H1 (cell line): ENCODE data around the gene TYRO3. TPM values are rescaled to one million over a fixed set of nuclear protein-coding genes. Genes with fewer than 3 reads are reported as not detected.
A peak's percentile ranks its signal among the peaks of the same experiment; 100 is the strongest.

Source experiments
- SIN3A ChIP-seq, 2 experiments: IDR thresholded peaks in 1 of 2; conservative IDR thresholded peaks in 1 of 2; 2 replicates each; pipeline ENCODE4 v1.6.1; 2011 to 2012; ENCODE audit warnings: low read length in 2 of 2, improper control_type of control experiment in 1 of 2, low read depth in 1 of 2, mild to moderate bottlenecking in 1 of 2
- TBP ChIP-seq: IDR thresholded peaks from 2 replicates; pipeline ENCODE4 v1.6.1; 2011; ENCODE audit warnings: low read depth, low read length, improper control_type of control experiment
- YY1 ChIP-seq: IDR thresholded peaks from 2 replicates; pipeline ENCODE4 v1.6.1; 2011; ENCODE audit warnings: low read depth, mild to moderate bottlenecking, low read length
- polyA plus RNA-seq, 7 experiments: library from polyadenylated mRNA; depleted of rRNA in 3 of 7; stranded (reverse) in 5 of 7; unstranded in 2 of 7; fragments of >200 nt in 5 of 7; fragments of 200-250 nt in 2 of 7; gene quantifications; 1 replicate in 5 of 7; 2 replicates in 1 of 7; 4 replicates in 1 of 7; pipeline versions ENCODE4 v1.2.1 to v1.2.3, GENCODE V29; 2011 to 2013; ENCODE audit warnings: missing spikeins in 2 of 7, mixed read lengths in 2 of 7
- total RNA-seq: library from RNA; stranded (reverse); fragmentation: NEBNext Ultra II Directional; extraction: Animal tissue kit (Norgen Biotek cat#: 25700); gene quantifications from 2 replicates; pipeline ENCODE4 v1.2.1, GENCODE V29; 2021
- TF ChIP-seq, protein P1 (sequence below): fragments of 300-600 bp; sonication (generic); IDR thresholded peaks from 2 replicates; pipeline ENCODE4 v1.7.1; 2012; ENCODE audit warnings: low read length, moderate library complexity, mild to moderate bottlenecking, inconsistent platforms; ENCODE audit not compliant: insufficient replicate concordance
- TF ChIP-seq, protein P2 (sequence below): IDR thresholded peaks from 2 replicates; pipeline ENCODE4 v1.6.1; 2012; ENCODE audit warnings: low read length, inconsistent platforms

TYRO3 gene
- total and polyA plus RNA-seq, 2 of the 8 experiments (the other 6 are each of a cell fraction or from before 2014, with no cell fraction given) = 82.7 to 98.8 TPM

DNA sequence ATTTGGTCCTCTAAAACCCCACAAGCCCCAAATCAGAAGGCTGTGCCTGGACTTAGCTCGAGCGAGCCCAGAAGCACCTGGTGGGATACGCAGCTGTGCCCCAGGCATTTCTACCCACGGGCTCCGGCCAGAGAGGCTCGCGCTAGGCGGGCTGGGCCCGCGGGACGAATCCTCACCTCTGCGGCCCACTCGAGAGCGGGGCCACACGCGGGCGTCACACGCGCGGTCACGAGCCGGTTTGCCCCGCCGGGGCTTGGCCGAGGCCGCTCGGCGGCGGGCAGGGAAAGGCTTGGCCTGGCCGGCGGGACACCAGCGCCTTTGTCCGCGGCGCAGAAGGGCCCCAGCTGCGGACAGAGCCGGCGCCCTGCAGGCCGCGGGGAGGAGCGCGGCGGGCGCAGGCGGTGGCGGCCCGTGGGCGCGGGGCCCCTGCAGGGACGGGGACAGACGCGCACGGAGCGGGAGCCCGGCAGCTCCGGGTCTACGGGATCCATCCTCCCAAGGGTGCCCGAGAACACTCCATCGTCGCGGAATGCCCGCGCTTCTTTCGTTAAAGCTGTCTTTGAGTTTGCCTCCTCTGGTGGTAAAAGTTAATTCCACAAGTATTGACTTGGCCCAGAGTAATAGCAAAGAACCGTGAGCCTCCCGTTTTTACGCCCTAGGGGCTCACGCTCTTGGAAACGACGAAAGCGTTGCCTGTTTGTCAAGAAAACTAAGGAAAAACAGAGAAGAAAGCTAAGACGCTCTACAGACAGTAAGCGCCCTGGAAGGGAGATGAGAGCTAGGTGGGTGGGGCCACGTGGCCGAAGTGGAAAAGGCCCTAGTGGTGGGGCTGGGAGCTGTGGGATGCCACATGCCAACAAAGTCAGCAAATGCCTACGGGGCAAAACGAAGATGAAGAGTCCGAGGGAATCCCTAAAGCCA, 26.4 kb downstream of the TYRO3 start (continued):
- TF ChIP-seq SIN3A (conservative IDR thresholded peaks at IDR 0.05 in 1 of 2, IDR thresholded peaks at IDR 0.05 in 1 of 2; ENCODE audit: low read depth in 1 of 2, low read length in 2 of 2) (no peak), YY1 (no peak), TBP (peak; percentile 34; the same call in 1 of the 2 replicates)
- TF ChIP-seq, protein P1, sequence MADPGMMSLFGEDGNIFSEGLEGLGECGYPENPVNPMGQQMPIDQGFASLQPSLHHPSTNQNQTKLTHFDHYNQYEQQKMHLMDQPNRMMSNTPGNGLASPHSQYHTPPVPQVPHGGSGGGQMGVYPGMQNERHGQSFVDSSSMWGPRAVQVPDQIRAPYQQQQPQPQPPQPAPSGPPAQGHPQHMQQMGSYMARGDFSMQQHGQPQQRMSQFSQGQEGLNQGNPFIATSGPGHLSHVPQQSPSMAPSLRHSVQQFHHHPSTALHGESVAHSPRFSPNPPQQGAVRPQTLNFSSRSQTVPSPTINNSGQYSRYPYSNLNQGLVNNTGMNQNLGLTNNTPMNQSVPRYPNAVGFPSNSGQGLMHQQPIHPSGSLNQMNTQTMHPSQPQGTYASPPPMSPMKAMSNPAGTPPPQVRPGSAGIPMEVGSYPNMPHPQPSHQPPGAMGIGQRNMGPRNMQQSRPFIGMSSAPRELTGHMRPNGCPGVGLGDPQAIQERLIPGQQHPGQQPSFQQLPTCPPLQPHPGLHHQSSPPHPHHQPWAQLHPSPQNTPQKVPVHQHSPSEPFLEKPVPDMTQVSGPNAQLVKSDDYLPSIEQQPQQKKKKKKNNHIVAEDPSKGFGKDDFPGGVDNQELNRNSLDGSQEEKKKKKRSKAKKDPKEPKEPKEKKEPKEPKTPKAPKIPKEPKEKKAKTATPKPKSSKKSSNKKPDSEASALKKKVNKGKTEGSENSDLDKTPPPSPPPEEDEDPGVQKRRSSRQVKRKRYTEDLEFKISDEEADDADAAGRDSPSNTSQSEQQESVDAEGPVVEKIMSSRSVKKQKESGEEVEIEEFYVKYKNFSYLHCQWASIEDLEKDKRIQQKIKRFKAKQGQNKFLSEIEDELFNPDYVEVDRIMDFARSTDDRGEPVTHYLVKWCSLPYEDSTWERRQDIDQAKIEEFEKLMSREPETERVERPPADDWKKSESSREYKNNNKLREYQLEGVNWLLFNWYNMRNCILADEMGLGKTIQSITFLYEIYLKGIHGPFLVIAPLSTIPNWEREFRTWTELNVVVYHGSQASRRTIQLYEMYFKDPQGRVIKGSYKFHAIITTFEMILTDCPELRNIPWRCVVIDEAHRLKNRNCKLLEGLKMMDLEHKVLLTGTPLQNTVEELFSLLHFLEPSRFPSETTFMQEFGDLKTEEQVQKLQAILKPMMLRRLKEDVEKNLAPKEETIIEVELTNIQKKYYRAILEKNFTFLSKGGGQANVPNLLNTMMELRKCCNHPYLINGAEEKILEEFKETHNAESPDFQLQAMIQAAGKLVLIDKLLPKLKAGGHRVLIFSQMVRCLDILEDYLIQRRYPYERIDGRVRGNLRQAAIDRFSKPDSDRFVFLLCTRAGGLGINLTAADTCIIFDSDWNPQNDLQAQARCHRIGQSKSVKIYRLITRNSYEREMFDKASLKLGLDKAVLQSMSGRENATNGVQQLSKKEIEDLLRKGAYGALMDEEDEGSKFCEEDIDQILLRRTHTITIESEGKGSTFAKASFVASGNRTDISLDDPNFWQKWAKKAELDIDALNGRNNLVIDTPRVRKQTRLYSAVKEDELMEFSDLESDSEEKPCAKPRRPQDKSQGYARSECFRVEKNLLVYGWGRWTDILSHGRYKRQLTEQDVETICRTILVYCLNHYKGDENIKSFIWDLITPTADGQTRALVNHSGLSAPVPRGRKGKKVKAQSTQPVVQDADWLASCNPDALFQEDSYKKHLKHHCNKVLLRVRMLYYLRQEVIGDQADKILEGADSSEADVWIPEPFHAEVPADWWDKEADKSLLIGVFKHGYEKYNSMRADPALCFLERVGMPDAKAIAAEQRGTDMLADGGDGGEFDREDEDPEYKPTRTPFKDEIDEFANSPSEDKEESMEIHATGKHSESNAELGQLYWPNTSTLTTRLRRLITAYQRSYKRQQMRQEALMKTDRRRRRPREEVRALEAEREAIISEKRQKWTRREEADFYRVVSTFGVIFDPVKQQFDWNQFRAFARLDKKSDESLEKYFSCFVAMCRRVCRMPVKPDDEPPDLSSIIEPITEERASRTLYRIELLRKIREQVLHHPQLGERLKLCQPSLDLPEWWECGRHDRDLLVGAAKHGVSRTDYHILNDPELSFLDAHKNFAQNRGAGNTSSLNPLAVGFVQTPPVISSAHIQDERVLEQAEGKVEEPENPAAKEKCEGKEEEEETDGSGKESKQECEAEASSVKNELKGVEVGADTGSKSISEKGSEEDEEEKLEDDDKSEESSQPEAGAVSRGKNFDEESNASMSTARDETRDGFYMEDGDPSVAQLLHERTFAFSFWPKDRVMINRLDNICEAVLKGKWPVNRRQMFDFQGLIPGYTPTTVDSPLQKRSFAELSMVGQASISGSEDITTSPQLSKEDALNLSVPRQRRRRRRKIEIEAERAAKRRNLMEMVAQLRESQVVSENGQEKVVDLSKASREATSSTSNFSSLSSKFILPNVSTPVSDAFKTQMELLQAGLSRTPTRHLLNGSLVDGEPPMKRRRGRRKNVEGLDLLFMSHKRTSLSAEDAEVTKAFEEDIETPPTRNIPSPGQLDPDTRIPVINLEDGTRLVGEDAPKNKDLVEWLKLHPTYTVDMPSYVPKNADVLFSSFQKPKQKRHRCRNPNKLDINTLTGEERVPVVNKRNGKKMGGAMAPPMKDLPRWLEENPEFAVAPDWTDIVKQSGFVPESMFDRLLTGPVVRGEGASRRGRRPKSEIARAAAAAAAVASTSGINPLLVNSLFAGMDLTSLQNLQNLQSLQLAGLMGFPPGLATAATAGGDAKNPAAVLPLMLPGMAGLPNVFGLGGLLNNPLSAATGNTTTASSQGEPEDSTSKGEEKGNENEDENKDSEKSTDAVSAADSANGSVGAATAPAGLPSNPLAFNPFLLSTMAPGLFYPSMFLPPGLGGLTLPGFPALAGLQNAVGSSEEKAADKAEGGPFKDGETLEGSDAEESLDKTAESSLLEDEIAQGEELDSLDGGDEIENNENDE = no peak
- TF ChIP-seq, protein P2, sequence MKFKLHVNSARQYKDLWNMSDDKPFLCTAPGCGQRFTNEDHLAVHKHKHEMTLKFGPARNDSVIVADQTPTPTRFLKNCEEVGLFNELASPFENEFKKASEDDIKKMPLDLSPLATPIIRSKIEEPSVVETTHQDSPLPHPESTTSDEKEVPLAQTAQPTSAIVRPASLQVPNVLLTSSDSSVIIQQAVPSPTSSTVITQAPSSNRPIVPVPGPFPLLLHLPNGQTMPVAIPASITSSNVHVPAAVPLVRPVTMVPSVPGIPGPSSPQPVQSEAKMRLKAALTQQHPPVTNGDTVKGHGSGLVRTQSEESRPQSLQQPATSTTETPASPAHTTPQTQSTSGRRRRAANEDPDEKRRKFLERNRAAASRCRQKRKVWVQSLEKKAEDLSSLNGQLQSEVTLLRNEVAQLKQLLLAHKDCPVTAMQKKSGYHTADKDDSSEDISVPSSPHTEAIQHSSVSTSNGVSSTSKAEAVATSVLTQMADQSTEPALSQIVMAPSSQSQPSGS = no peak
- TF ChIP-seq, all 59 proteins: peak for 15
